GM19043 (cell line): ENCODE data around the gene NQO2.

Experiments
- ATAC-seq: cut with Tn5 transposase; IDR thresholded peaks from one replicate; pipeline ENCODE4 v1.9.1; 2021; ENCODE audit warnings: low read depth; ENCODE audit not compliant: unreplicated experiment

The NQO2 gene

GRCh38 chr6:2999618-3000557 lies at the start of gene NQO2:
NQO2 (plus strand) TSS chr6:2999894; CDS start chr6:3006553, 6,659 bp downstream.
- ATAC-seq, result peak; percentile 60

- ATAC-seq, result no peak
These were observed 49.0 kb upstream of the NQO2 start for GRCh38 chr6:2950713-2951112.

DNA sequence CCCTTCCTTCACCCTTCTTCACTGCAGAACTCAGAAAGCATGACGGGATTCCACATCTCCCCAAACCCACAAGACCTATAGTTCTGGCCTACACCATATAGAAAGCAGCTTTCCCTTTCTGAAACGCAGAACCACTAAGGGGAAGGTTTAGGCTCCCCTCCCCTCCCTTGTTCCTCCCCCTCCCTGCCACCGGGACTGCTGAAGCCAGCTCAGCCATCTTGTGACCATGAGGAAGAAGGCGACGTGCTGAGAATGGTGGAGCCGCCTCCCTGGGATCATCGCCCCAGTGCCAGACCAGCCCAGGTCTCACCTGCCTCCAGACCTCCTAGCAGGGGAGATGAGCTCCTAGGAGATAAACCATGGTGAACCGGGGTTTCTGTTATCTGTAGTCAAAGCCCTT lies 48.0 kb upstream of the NQO2 start:
- ATAC-seq, result no peak

DNA sequence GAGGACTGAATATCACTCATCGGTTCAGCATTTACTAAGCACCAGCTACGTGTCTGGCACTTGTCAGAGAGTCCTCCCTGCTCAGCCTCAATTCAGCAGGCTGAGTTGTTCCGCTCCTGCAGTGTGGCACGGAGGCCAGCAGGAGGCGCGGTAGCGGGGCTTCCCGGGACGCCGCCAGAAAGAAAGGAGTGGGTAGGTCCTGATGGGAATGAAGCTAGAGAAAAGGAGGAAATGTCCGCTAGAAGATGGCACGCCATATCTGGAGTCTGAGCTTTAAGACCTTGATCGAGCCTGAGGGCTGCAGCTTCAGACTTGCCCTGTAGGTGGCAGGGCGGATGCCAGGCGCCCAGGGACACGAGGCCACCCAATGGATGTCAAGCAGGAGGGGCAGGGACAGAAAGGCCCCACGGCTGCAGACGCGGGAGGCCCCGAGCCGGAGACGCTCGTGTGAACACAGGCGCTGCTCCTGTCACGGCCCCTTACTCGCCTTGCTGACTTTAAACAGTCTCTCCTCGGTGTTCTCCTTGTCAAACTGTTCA lies 47.1 kb upstream of the NQO2 start:
- ATAC-seq, result no peak

GRCh38 chr6:2953098-2953497 lies 46.6 kb upstream of the NQO2 start:
- no peak for ATAC-seq

GRCh38 chr6:2956930-2957685 lies 42.6 kb upstream of the NQO2 start:
- ATAC-seq, result no peak

GRCh38 chr6:2957696-2958330 lies 41.9 kb upstream of the NQO2 start:
- ATAC-seq, result no peak

DNA sequence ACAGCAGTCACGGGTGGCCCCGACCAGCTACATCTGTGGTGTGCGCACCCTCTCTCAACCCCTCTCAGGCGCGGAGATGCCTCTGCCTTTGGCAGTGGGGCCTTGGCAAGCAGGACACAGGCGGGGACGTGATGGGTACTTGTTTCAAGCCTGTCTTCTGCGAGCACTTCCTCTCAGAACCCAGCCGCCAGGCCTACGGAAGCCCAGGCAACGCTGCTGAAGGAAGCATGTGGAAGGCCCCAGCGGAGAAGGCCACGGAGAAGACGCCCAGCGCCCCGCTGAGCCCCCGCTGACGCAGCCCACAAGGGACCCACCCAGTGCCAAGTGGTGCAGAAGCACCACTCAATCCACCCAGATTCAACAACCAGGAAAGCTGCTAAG lies 41.4 kb upstream of the NQO2 start:
- ATAC-seq, result no peak

DNA sequence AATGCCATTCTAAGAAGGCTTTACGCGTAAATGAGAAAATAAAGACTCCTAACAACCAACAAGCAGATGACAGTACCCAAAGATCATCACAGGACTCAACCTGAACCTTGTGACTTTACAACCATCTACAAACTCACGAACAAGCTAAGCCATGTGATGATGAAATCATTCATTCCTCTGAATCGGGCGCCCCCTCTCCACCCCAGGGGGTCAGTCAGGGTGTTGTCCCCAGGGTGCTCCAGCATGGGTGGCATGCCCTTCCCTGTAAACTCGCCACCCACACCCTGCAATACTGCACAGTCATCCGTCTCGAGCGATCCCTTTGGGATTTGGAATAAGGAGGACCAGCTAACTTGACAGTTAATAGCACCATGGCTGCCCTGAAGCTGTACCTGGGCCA lies 40.9 kb upstream of the NQO2 start:
- no peak for ATAC-seq

DNA sequence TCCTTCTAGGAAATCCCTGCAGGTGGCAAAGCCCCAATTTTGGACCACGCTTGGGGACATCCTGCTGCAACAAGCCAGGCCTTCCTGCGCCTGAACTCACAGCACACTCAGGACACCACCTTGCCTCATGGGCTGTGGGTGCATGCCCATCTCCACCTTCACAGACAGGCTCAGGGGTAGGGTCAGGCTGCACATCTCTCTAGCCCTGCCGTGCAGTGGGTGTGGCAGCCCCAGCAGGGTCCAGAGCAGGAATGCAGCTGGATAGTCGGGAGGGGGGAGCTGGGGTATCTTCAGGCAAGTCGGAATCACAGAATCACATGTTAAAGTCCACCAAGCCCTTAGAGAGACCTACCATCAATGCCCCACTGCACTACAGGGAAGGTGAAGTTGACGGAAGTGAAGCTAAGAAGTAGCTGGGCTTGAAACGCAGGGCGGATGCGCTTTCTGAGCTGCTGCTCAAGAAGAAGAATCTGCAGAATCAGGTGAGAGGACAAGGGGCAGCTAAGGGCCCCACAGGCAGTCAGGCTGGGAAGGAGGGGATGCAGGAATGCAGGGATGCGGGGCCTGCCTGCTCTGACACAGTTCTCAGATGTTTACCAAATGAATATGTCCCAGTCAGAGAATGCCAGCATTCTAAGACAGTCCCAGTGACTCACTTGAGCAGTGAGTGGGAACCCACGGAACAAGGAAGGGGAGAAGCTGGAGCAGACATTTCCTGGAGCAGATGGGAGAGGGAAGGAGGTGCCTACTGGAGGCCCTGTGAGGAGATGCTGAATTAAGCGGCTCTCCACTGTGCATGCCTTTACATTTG lies 39.6 kb upstream of the NQO2 start:
- ATAC-seq, result no peak

- no peak for ATAC-seq
These were observed 38.8 kb upstream of the NQO2 start for GRCh38 chr6:2960935-2961334.

- ATAC-seq, result no peak
These were observed 38.2 kb upstream of the NQO2 start for GRCh38 chr6:2961506-2961905.

- ATAC-seq, result no peak
These were observed 37.7 kb upstream of the NQO2 start for GRCh38 chr6:2962004-2962403.

GRCh38 chr6:2962636-2963035 lies 37.1 kb upstream of the NQO2 start:
- no peak for ATAC-seq

- ATAC-seq, result no peak
These were observed 35.9 kb upstream of the NQO2 start for GRCh38 chr6:2963756-2964155.

GRCh38 chr6:2964793-2965505 lies 34.7 kb upstream of the NQO2 start:
- ATAC-seq, result no peak

DNA sequence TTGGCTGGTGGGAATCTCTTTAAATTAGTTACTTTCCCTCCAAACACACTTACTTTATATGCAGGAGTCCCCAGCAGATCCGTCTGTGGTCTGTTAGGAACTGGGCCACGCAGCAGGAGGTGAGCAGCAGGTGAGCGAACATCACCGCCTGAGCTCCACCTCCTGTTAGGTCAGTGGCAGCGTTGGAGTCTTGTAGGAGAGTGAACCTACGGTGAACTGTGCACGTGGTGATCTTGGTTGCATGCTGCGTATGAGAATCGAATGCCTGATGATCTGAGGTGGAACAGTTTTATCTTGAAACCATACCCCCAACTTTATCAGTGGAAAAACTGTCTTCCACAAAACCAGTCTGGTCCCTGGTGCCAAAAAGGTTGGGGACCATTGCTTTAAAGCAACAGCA lies 33.3 kb upstream of the NQO2 start:
- no peak for ATAC-seq

GRCh38 chr6:2967936-2968335 lies 31.8 kb upstream of the NQO2 start:
- ATAC-seq, result no peak

- ATAC-seq, result no peak
These were observed 31.0 kb upstream of the NQO2 start for GRCh38 chr6:2968600-2969135.
